SK-N-MC (cell line): Measurements from ENCODE around the gene MX2.
"Not testable (repeated sequence)": the region's sequence is repeated elsewhere in the genome, so short reads cannot be mapped to it uniquely, and the experiment has no call there.

Experiments
- EZH2 ChIP-seq: fragments of 200-600 bp; sonication (generic); IDR thresholded peaks from one replicate; pipeline ENCODE4 v1.6.1; 2017; ENCODE audit warnings: antibody characterized with exemption
- POLR2AphosphoS5 ChIP-seq: IDR thresholded peaks from 2 replicates; pipeline ENCODE4 v1.6.1; 2012; ENCODE audit warnings: mild to moderate bottlenecking, low read depth, low read length, borderline replicate concordance

DNA sequence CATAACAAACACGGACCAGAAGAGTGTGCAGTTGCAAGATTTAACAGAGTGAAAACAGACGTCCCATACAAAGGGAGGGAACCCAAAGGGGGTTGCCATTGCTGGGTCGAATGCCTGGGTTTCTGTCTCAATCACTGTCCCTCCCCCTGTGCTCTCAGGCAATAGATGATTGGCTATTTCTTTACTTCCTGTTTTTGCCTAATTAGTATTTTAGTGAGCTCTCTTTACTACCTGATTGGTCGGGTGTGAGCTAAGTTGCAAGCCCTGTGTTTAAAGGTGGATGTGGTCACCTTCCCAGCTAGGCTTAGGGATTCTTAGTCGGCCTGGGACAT, 61.4 kb downstream of the MX2 start:
- not testable (repeated sequence) for TF ChIP-seq POLR2AphosphoS5, EZH2
